Pons (tissue), 1 donor: ENCODE measurements around the gene KIAA1217.
"Not testable (repeated sequence)": the region's sequence is repeated elsewhere in the genome, so short reads cannot be mapped to it uniquely, and the experiment has no call there.

ENCODE experiments used
- DNase-seq: peaks from one replicate; pipeline ENCODE4 v3.0.0-alpha.2; 2016; ENCODE audit warnings: low spot score

The KIAA1217 gene

GRCh38 chr10:24339387-24339786 is 130.4 kb downstream of the KIAA1217 start:
- DNase-seq, result no peak

- no peak for DNase-seq
Measured at GRCh38 chr10:24340446-24340845, 131.5 kb downstream of the KIAA1217 start.

GRCh38 chr10:24340883-24341282 is 131.9 kb downstream of the KIAA1217 start:
- DNase-seq, result no peak

GRCh38 chr10:24341371-24341770 is 132.4 kb downstream of the KIAA1217 start:
- no peak for DNase-seq

- no peak for DNase-seq
Measured at GRCh38 chr10:24341897-24342296, 133.0 kb downstream of the KIAA1217 start.

- DNase-seq, result no peak
Measured at GRCh38 chr10:24343686-24344085, 134.7 kb downstream of the KIAA1217 start.

GRCh38 chr10:24344279-24344678 is 135.3 kb downstream of the KIAA1217 start:
- DNase-seq, result peak; percentile 12

GRCh38 chr10:24344695-24345463 is 135.9 kb downstream of the KIAA1217 start:
- DNase-seq, result no peak

GRCh38 chr10:24346877-24347519 is 138.1 kb downstream of the KIAA1217 start:
- no peak for DNase-seq

GRCh38 chr10:24349379-24350001 is 140.6 kb downstream of the KIAA1217 start:
- no peak for DNase-seq

- no peak for DNase-seq
Measured at GRCh38 chr10:24350070-24350921, 141.4 kb downstream of the KIAA1217 start.

- not testable (repeated sequence) for DNase-seq
Measured at GRCh38 chr10:24350922-24351225, 141.9 kb downstream of the KIAA1217 start.

- DNase-seq, result no peak
Measured at GRCh38 chr10:24351961-24352360, 143.0 kb downstream of the KIAA1217 start.

- DNase-seq, result no peak
Measured at GRCh38 chr10:24352399-24352798, 143.5 kb downstream of the KIAA1217 start.

- DNase-seq, result no peak
Measured at GRCh38 chr10:24353319-24353718, 144.4 kb downstream of the KIAA1217 start.

- DNase-seq, result no peak
Measured at GRCh38 chr10:24355056-24355688, 146.2 kb downstream of the KIAA1217 start.

- DNase-seq, result no peak
Measured at GRCh38 chr10:24357344-24358004, 148.5 kb downstream of the KIAA1217 start.

GRCh38 chr10:24358022-24358421 is 149.1 kb downstream of the KIAA1217 start:
- no peak for DNase-seq

- DNase-seq, result peak; percentile 68
Measured at GRCh38 chr10:24360282-24361127, 151.6 kb downstream of the KIAA1217 start.

- no peak for DNase-seq
Measured at GRCh38 chr10:24363070-24363469, 154.1 kb downstream of the KIAA1217 start.
